WTC11 (cell line): Measurements from ENCODE around the gene CHTOP. TPM values are rescaled to one million over a fixed set of nuclear protein-coding genes. Genes with fewer than 3 reads are reported as not detected.

Source experiments
- ATAC-seq: fragments of 200-7000 bp; cut with Tn5 transposase; 2 replicates; pipeline ENCODE4 v1.10.0; 2021; ENCODE audit warnings: mild to moderate bottlenecking, moderate library complexity
- CTCF ChIA-PET: fragments of 300-600 bp; sonication (Branson Sonifier 250); formaldehyde crosslinking; loops from one replicate; lab custom pipeline; 2021; ENCODE audit warnings: antibody characterized with exemption; lab: Charles Lee
- POLR2A ChIA-PET: fragments of 350-600 bp; sonication (Branson Sonifier 250); formaldehyde crosslinking; loops from one replicate; lab custom pipeline; 2021; ENCODE audit warnings: antibody characterized with exemption; lab: Charles Lee
- DNase-seq: peaks from one replicate; pipeline ENCODE4 v3.0.0; 2021; ENCODE audit warnings: low spot score
- H3K27ac Mint-ChIP-seq: 2 replicates; pipeline ENCODE4 v1.8.0; 2021; ENCODE audit warnings: mixed read lengths
- H3K27me3 Mint-ChIP-seq: 2 replicates; pipeline ENCODE4 v1.8.0; 2021; ENCODE audit warnings: low read depth, mild to moderate bottlenecking, moderate library complexity, mixed read lengths
- H3K36me3 Mint-ChIP-seq: 2 replicates; pipeline ENCODE4 v1.8.0; 2021; ENCODE audit warnings: mixed read lengths
- H3K4me1 Mint-ChIP-seq: 2 replicates; pipeline ENCODE4 v1.8.0; 2022; ENCODE audit warnings: mixed read lengths
- H3K4me3 Mint-ChIP-seq: 2 replicates; pipeline ENCODE4 v1.8.0; 2021; ENCODE audit warnings: mild to moderate bottlenecking, moderate library complexity, mixed read lengths
- H3K9me3 Mint-ChIP-seq: 2 replicates; pipeline ENCODE4 v1.8.0; 2021; ENCODE audit warnings: mixed read lengths
- ARID4B ChIP-seq: sonication (generic); formaldehyde crosslinking; IDR thresholded peaks from 2 replicates; pipeline ENCODE4 v1.8.0; 2023; ENCODE audit warnings: missing genetic modification reagents, mild to moderate bottlenecking, borderline replicate concordance
- CBFB ChIP-seq: sonication (generic); formaldehyde crosslinking; IDR thresholded peaks from 2 replicates; pipeline ENCODE4 v1.8.1; 2022; ENCODE audit warnings: mild to moderate bottlenecking, low read depth, missing genetic modification reagents
- E2F5 ChIP-seq: sonication (generic); formaldehyde crosslinking; IDR thresholded peaks from 2 replicates; pipeline ENCODE4 v1.8.1; 2022; ENCODE audit warnings: mild to moderate bottlenecking, moderate library complexity, missing genetic modification reagents
- ELF4 ChIP-seq: sonication (generic); formaldehyde crosslinking; IDR thresholded peaks from 2 replicates; pipeline ENCODE4 v1.8.1; 2022; ENCODE audit warnings: low read depth, mild to moderate bottlenecking, moderate library complexity, missing genetic modification reagents
- FOXP4 ChIP-seq: sonication (generic); formaldehyde crosslinking; IDR thresholded peaks from 2 replicates; pipeline ENCODE4 v1.8.0; 2022; ENCODE audit warnings: mild to moderate bottlenecking, missing genetic modification reagents
- IRF1 ChIP-seq: sonication (generic); formaldehyde crosslinking; IDR thresholded peaks from 2 replicates; pipeline ENCODE4 v1.8.0; 2023; ENCODE audit warnings: missing genetic modification reagents
- JAZF1 ChIP-seq: fragments of 250-450 bp; sonication (Bioruptor Pico); IDR thresholded peaks from 2 replicates; pipeline ENCODE4 v1.9.0; 2021; ENCODE audit warnings: moderate library complexity, mild to moderate bottlenecking, inconsistent platforms
- JUN ChIP-seq: sonication (generic); formaldehyde crosslinking; IDR thresholded peaks from 2 replicates; pipeline ENCODE4 v1.8.0; 2023; ENCODE audit warnings: mild to moderate bottlenecking, missing genetic modification reagents
- SMAD3 ChIP-seq: sonication (generic); formaldehyde crosslinking; IDR thresholded peaks from 2 replicates; pipeline ENCODE4 v1.8.0; 2022; ENCODE audit warnings: missing genetic modification reagents, mild to moderate bottlenecking, borderline replicate concordance
- SMAD4 ChIP-seq: sonication (generic); formaldehyde crosslinking; IDR thresholded peaks from 2 replicates; pipeline ENCODE4 v1.8.0; 2022; ENCODE audit warnings: mild to moderate bottlenecking, missing genetic modification reagents
- ZNF263 ChIP-seq: sonication (generic); formaldehyde crosslinking; IDR thresholded peaks from 2 replicates; pipeline ENCODE4 v1.8.1; 2022; ENCODE audit warnings: low read depth, mild to moderate bottlenecking, moderate library complexity, missing genetic modification reagents
- ZNF281 ChIP-seq: sonication (generic); formaldehyde crosslinking; IDR thresholded peaks from 2 replicates; pipeline ENCODE4 v1.8.0; 2023; ENCODE audit warnings: mild to moderate bottlenecking, missing genetic modification reagents
- ZNF423 ChIP-seq: fragments of 250-450 bp; sonication (Bioruptor Pico); IDR thresholded peaks from 2 replicates; pipeline ENCODE4 v2.1.2; 2022; ENCODE audit warnings: mild to moderate bottlenecking, moderate library complexity
- ZSCAN18 ChIP-seq: fragments of 250-450 bp; sonication (Bioruptor Pico); IDR thresholded peaks from 2 replicates; pipeline ENCODE4 v2.1.2; 2022; ENCODE audit warnings: mild to moderate bottlenecking, moderate library complexity
- total RNA-seq: library from RNA; stranded (reverse); gene quantifications from 3 replicates; pipeline ENCODE4 v1.2.3, GENCODE V29; 2021

CHTOP gene
- total RNA-seq, 1 experiment from 2014 or later, result 101 TPM

GRCh38 chr1:153599847-153600246, 34.0 kb upstream of the CHTOP start:
- Mint-ChIP-seq H3K4me1 (peaks cover 28% of the 10 kb centered on the region), H3K27ac (peak overlapping the region; percentile 85), H3K4me3 (no peak overlapping the region), H3K27me3 (no peaks in the 10 kb centered on the region), H3K36me3 (no peaks in the 10 kb centered on the region; the same call in 1 of the 2 replicates), H3K9me3 (no peaks in the 10 kb centered on the region)
- ATAC-seq, result no peak
- POLR2A ChIA-PET, result interaction anchor here (2.1 to 2.2 kb wide), 2 partner anchors 13 to 28 kb away, joined by 6 read pairs; partner anchors contain the start of genes S100A13 and S100A16
- CTCF ChIA-PET, result interaction anchor here (0.9 to 2.7 kb wide), 3 partner anchors 18 to 28 kb away, joined by 3 to 39 read pairs (median 5); partner anchors contain the start of genes S100A1 and S100A13
- DNase-seq, result no peak
- no peak for TF ChIP-seq FOXP4 (CRISPR knock-in tag)
- no peak for TF ChIP-seq JUN (CRISPR knock-in tag)
- TF ChIP-seq ZNF281 (CRISPR knock-in tag), result no peak
- no peak for TF ChIP-seq ARID4B (CRISPR knock-in tag)
- no peak for TF ChIP-seq SMAD3
- TF ChIP-seq CBFB (CRISPR knock-in tag), result no peak
- no peak for TF ChIP-seq ZNF263 (CRISPR knock-in tag)

GRCh38 chr1:153602749-153603148, 31.1 kb upstream of the CHTOP start:
- POLR2A ChIA-PET, result no interaction called here
- no peaks in the 10 kb centered on the region; the same call in 1 of the 2 replicates for H3K36me3 Mint-ChIP-seq
- CTCF ChIA-PET, result interaction anchor here (3.2 kb wide), 1 partner anchor 25 kb away, joined by 13 read pairs; the partner anchor contains the start of gene S100A13

More at GRCh38 chr1:153602749-153603148, 31.1 kb upstream of the CHTOP start:
- no peak overlapping the region for H3K27ac Mint-ChIP-seq
- H3K4me3 Mint-ChIP-seq, result no peak overlapping the region
- no peaks in the 10 kb centered on the region; the same call in 1 of the 2 replicates for H3K27me3 Mint-ChIP-seq
- ATAC-seq, result no peak
- TF ChIP-seq SMAD3, result no peak
- TF ChIP-seq SMAD4 (CRISPR knock-in tag), result no peak
- TF ChIP-seq ZSCAN18, result no peak
- no peak for TF ChIP-seq E2F5 (CRISPR knock-in tag)
- TF ChIP-seq ZNF281 (CRISPR knock-in tag), result no peak
- TF ChIP-seq ZNF423 (CRISPR knock-in tag), result no peak
- no peak for TF ChIP-seq IRF1
- no peak for TF ChIP-seq ELF4 (CRISPR knock-in tag)
- no peak for TF ChIP-seq JAZF1 (CRISPR knock-in tag)
- no peak for DNase-seq
- peaks cover 38% of the 10 kb centered on the region for H3K4me1 Mint-ChIP-seq
- no peaks in the 10 kb centered on the region for H3K9me3 Mint-ChIP-seq
